H1 (cell line): ENCODE data around the gene ZNRF2. TPM values are rescaled to one million over a fixed set of nuclear protein-coding genes. Genes with fewer than 3 reads are reported as not detected.

Source experiments
- CTCF ChIA-PET: fragments of 300-600 bp; sonication (Branson Sonifier 250); formaldehyde crosslinking; loops from one replicate; lab custom pipeline; 2021; ENCODE audit not compliant: partially characterized antibody; lab: Charles Lee
- POLR2A ChIA-PET: fragments of 300-600 bp; sonication (Branson Sonifier 250); formaldehyde crosslinking; loops from one replicate; lab custom pipeline; 2021; ENCODE audit warnings: inconsistent platforms; ENCODE audit not compliant: partially characterized antibody; lab: Charles Lee
- DNase-seq, 2 experiments: peaks; one replicate each; pipeline versions ENCODE4 v3.0.0 to v3.0.0-alpha.2; 2010 to 2022; ENCODE audit warnings: low spot score in 2 of 2, low read depth in 1 of 2, mixed read lengths in 1 of 2
- FAIRE-seq: peaks from 2 replicates; lab custom pipeline; 2011; peaks lifted over from hg19 to GRCh38; lab: Jason Lieb, UNC
- H2AFZ ChIP-seq: 2 replicates; pipeline ENCODE4 v1.8.1; 2012; ENCODE audit warnings: low read length, inconsistent platforms
- H2AK5ac ChIP-seq: 2 replicates; pipeline ENCODE4 v1.6.1; 2013; ENCODE audit warnings: low read depth, low read length
- H2BK120ac ChIP-seq: replicated peaks from 2 replicates; pipeline ENCODE3; 2013; ENCODE audit warnings: low read depth, low read length, inconsistent platforms
- H2BK12ac ChIP-seq: 2 replicates; pipeline ENCODE4 v1.6.1; 2013; ENCODE audit warnings: low read depth, low read length
- H2BK15ac ChIP-seq: 2 replicates; pipeline ENCODE4 v1.6.1; 2013; ENCODE audit warnings: low read length
- H2BK20ac ChIP-seq: 2 replicates; pipeline ENCODE4 v1.6.1; 2013; ENCODE audit warnings: low read length
- H2BK5ac ChIP-seq: 2 replicates; pipeline ENCODE4 v1.6.1; 2013; ENCODE audit warnings: low read depth, low read length
- H3K14ac ChIP-seq: 2 replicates; pipeline ENCODE4 v1.6.1; 2013; ENCODE audit warnings: inconsistent platforms; ENCODE audit not compliant: insufficient read length
- H3K18ac ChIP-seq: 2 replicates; pipeline ENCODE4 v1.6.1; 2013; ENCODE audit warnings: low read length; ENCODE audit errors: extremely low read depth
- H3K23ac ChIP-seq: 2 replicates; pipeline ENCODE4 v1.6.1; 2013; ENCODE audit warnings: inconsistent platforms; ENCODE audit not compliant: insufficient read length
- H3K23me2 ChIP-seq: 2 replicates; pipeline ENCODE4 v1.6.1; 2013; ENCODE audit warnings: low read depth, low read length
- H3K27ac ChIP-seq: 2 replicates; pipeline ENCODE4 v1.6.1; 2011; ENCODE audit warnings: low read depth, low read length, inconsistent platforms
- H3K27me3 ChIP-seq, 4 experiments: replicated peaks in 1 of 4; 1 replicate in 1 of 4; 2 replicates in 3 of 4; pipeline versions ENCODE4 v1.6.1 to v1.8.1; 2011 to 2013; ENCODE audit warnings: low read length in 3 of 4, mild to moderate bottlenecking in 3 of 4, inconsistent platforms in 2 of 4, mixed read lengths in 2 of 4, moderate library complexity in 1 of 4; ENCODE audit not compliant: control insufficient read depth in 3 of 4, insufficient read depth in 3 of 4; ENCODE audit errors: extremely low read depth in 1 of 4
- H3K36me3 ChIP-seq, 4 experiments: 2 replicates each; pipeline versions ENCODE4 v1.6.1 to v1.8.1; 2011 to 2013; ENCODE audit warnings: mild to moderate bottlenecking in 4 of 4, low read length in 3 of 4, moderate library complexity in 2 of 4, control low read depth in 1 of 4, inconsistent platforms in 1 of 4; ENCODE audit not compliant: insufficient read depth in 4 of 4, control insufficient read depth in 2 of 4
- H3K4ac ChIP-seq: replicated peaks from 2 replicates; pipeline ENCODE3; 2013; ENCODE audit warnings: low read length, low read depth, mixed read lengths, inconsistent platforms; ENCODE audit not compliant: insufficient read length
- H3K4me1 ChIP-seq, 4 experiments: replicated peaks in 1 of 4; 1 replicate in 1 of 4; 2 replicates in 3 of 4; pipeline versions ENCODE4 v1.6.1 to v1.8.1; 2011 to 2013; ENCODE audit warnings: low read length in 3 of 4, inconsistent platforms in 2 of 4, mixed read lengths in 1 of 4; ENCODE audit not compliant: insufficient read depth in 4 of 4, control insufficient read depth in 3 of 4
- H3K4me2 ChIP-seq, 2 experiments: 2 replicates each; pipeline versions ENCODE4 v1.6.1 to v1.8.1; 2011 to 2013; ENCODE audit warnings: low read depth in 2 of 2, low read length in 2 of 2, control low read depth in 1 of 2, inconsistent platforms in 1 of 2, mild to moderate bottlenecking in 1 of 2; ENCODE audit not compliant: insufficient read depth in 1 of 2
- H3K4me3 ChIP-seq, 4 experiments: fragments of 200-600, 300-600 bp in 1 of 4; sonication (generic), shearing (Covaris generic), sonication (Bioruptor Twin) in 1 of 4; 2 replicates each; pipeline versions ENCODE4 v1.5.1 to v1.8.1; 2011 to 2016; ENCODE audit warnings: low read length in 4 of 4, low read depth in 3 of 4, control low read depth in 2 of 4, inconsistent platforms in 2 of 4, mild to moderate bottlenecking in 2 of 4, mixed read lengths in 1 of 4, moderate library complexity in 1 of 4; ENCODE audit not compliant: insufficient read depth in 2 of 4; ENCODE audit errors: extremely low read depth in 1 of 4
- H3K56ac ChIP-seq: replicated peaks from 2 replicates; pipeline ENCODE3; 2013; ENCODE audit warnings: low read depth, mild to moderate bottlenecking, mixed read lengths, low read length, inconsistent platforms; ENCODE audit not compliant: insufficient read length
- H3K79me1 ChIP-seq: 2 replicates; pipeline ENCODE4 v1.6.1; 2013; ENCODE audit warnings: low read depth, low read length, control low read depth
- H3K79me2 ChIP-seq, 2 experiments: 2 replicates each; pipeline versions ENCODE4 v1.6.1 to v1.8.1; 2012 to 2013; ENCODE audit warnings: low read length in 2 of 2, mild to moderate bottlenecking in 2 of 2, inconsistent platforms in 1 of 2; ENCODE audit not compliant: insufficient read depth in 2 of 2, control insufficient read depth in 1 of 2
- H3K9ac ChIP-seq, 4 experiments: replicated peaks in 1 of 4; 1 replicate in 1 of 4; 2 replicates in 3 of 4; pipeline versions ENCODE4 v1.6.1 to v1.8.1; 2011 to 2013; ENCODE audit warnings: low read depth in 3 of 4, low read length in 3 of 4, control low read depth in 2 of 4, mild to moderate bottlenecking in 2 of 4, moderate library complexity in 2 of 4, inconsistent platforms in 1 of 4; ENCODE audit errors: extremely low read depth in 1 of 4
- H3K9me3 ChIP-seq, 2 experiments: 2 replicates each; pipeline versions ENCODE4 v1.6.1 to v1.8.1; 2012 to 2013; ENCODE audit warnings: mild to moderate bottlenecking in 2 of 2, moderate library complexity in 2 of 2, control low read depth in 1 of 2, inconsistent platforms in 1 of 2, low read depth in 1 of 2, low read length in 1 of 2, mixed read lengths in 1 of 2; ENCODE audit not compliant: insufficient read depth in 2 of 2
- H4K20me1 ChIP-seq, 2 experiments: replicated peaks in 1 of 2; 2 replicates each; pipeline versions ENCODE3 to v1.8.1; 2011 to 2013; ENCODE audit warnings: inconsistent platforms in 2 of 2, low read length in 2 of 2, mild to moderate bottlenecking in 1 of 2; ENCODE audit not compliant: insufficient read depth in 2 of 2, control insufficient read depth in 1 of 2
- H4K5ac ChIP-seq: 2 replicates; pipeline ENCODE4 v1.6.1; 2013; ENCODE audit warnings: low read length, low read depth, mixed read lengths, inconsistent platforms; ENCODE audit not compliant: insufficient read length
- H4K8ac ChIP-seq: 2 replicates; pipeline ENCODE4 v1.8.0; 2013; ENCODE audit warnings: mild to moderate bottlenecking, moderate library complexity, low read length, inconsistent platforms; ENCODE audit not compliant: insufficient read depth; ENCODE audit errors: extremely low read depth
- H4K91ac ChIP-seq: replicated peaks from 2 replicates; pipeline ENCODE3; 2013; ENCODE audit warnings: low read length, mixed read lengths, inconsistent platforms; ENCODE audit not compliant: insufficient read length
- ASH2L ChIP-seq: fragments of 200-600, 300-600 bp; sonication (generic); IDR thresholded peaks from one replicate; pipeline ENCODE4 v1.7.1; 2017; ENCODE audit warnings: low read length
- CREB1 ChIP-seq: IDR thresholded peaks from 2 replicates; pipeline ENCODE4 v1.6.1; 2012; ENCODE audit warnings: inconsistent platforms
- CTBP2 ChIP-seq: IDR thresholded peaks from 2 replicates; pipeline ENCODE4 v1.7.0; 2011; ENCODE audit warnings: borderline replicate concordance, mild to moderate bottlenecking, moderate library complexity, mixed read lengths, low read length; ENCODE audit not compliant: insufficient read depth, insufficient read length
- EP300 ChIP-seq, 2 experiments: IDR thresholded peaks; 1 replicate in 1 of 2; 2 replicates in 1 of 2; pipeline ENCODE4 v1.6.1; 2011 to 2012; ENCODE audit warnings: low read depth in 2 of 2, low read length in 2 of 2, mild to moderate bottlenecking in 2 of 2, borderline replicate concordance in 1 of 2, inconsistent platforms in 1 of 2, moderate library complexity in 1 of 2
- FOSL1 ChIP-seq: IDR thresholded peaks from 2 replicates; pipeline ENCODE4 v1.6.1; 2011; ENCODE audit warnings: mild to moderate bottlenecking, low read depth, low read length, moderate library complexity; ENCODE audit not compliant: insufficient read depth
- JUND ChIP-seq: IDR thresholded peaks from 2 replicates; pipeline ENCODE4 v1.6.1; 2011; ENCODE audit warnings: mild to moderate bottlenecking, improper control_type of control experiment, low read length
- POLR2AphosphoS5 ChIP-seq: IDR thresholded peaks from 2 replicates; pipeline ENCODE4 v1.6.1; 2011; ENCODE audit warnings: low read depth, low read length
- RXRA ChIP-seq: IDR thresholded peaks from 2 replicates; pipeline ENCODE4 v1.6.1; 2011; ENCODE audit warnings: low read depth, mild to moderate bottlenecking, low read length, moderate library complexity; ENCODE audit not compliant: insufficient read depth
- SAP30 ChIP-seq: fragments of 300-600 bp; sonication (generic); IDR thresholded peaks from 2 replicates; pipeline ENCODE4 v1.7.1; 2012; ENCODE audit warnings: low read length, moderate library complexity, mild to moderate bottlenecking, inconsistent platforms; ENCODE audit not compliant: insufficient read depth, insufficient replicate concordance
- SIRT6 ChIP-seq: IDR thresholded peaks from one replicate; pipeline ENCODE4 v1.7.1; 2012; ENCODE audit warnings: low read length, inconsistent platforms
- SP1 ChIP-seq: IDR thresholded peaks from 2 replicates; pipeline ENCODE4 v1.6.1; 2011; ENCODE audit warnings: low read depth, low read length
- SRF ChIP-seq: IDR thresholded peaks from 2 replicates; pipeline ENCODE4 v1.6.1; 2011; ENCODE audit warnings: mild to moderate bottlenecking, low read depth, low read length, moderate library complexity
- TEAD4 ChIP-seq: IDR thresholded peaks from 2 replicates; pipeline ENCODE4 v1.6.1; 2012; ENCODE audit warnings: low read depth, low read length, inconsistent platforms, mixed read lengths
- WGBS, 2 experiments: shearing (Covaris generic) in 1 of 2; methylation state at CpG; one replicate each; pipeline versions ENCODE4 v1.1.6 to v1.1.7; 2013 to 2015; ENCODE audit warnings: low lambda C conversion rate in 2 of 2, mixed read lengths in 2 of 2, inconsistent platforms in 1 of 2, low coverage in 1 of 2, missing lambda C conversion rate in 1 of 2; ENCODE audit not compliant: insufficient replicate concordance in 2 of 2, insufficient coverage in 1 of 2, insufficient read length in 1 of 2; ENCODE audit errors: extremely low coverage in 1 of 2, missing lambda C conversion rate in 1 of 2; 5-methylcytosine and 5-hydroxymethylcytosine counted together
- polyA plus RNA-seq, 7 experiments: library from polyadenylated mRNA; depleted of rRNA in 3 of 7; stranded (reverse) in 5 of 7; unstranded in 2 of 7; fragments of >200 nt in 5 of 7; fragments of 200-250 nt in 2 of 7; gene quantifications; 1 replicate in 5 of 7; 2 replicates in 1 of 7; 4 replicates in 1 of 7; pipeline versions ENCODE4 v1.2.1 to v1.2.3, GENCODE V29; 2011 to 2013; ENCODE audit warnings: missing spikeins in 2 of 7, mixed read lengths in 2 of 7
- total RNA-seq: library from RNA; stranded (reverse); fragmentation: NEBNext Ultra II Directional; extraction: Animal tissue kit (Norgen Biotek cat#: 25700); gene quantifications from 2 replicates; pipeline ENCODE4 v1.2.1, GENCODE V29; 2021

ZNRF2 gene
- total and polyA plus RNA-seq, 2 of the 8 experiments (the other 6 are each of a cell fraction or from before 2014, with no cell fraction given), result 2.9 to 16.2 TPM

GRCh38 chr7:30379131-30379530, 94.7 kb downstream of the ZNRF2 start (continued):
- TF ChIP-seq FOSL1, result no peak

GRCh38 chr7:30379741-30380140, 95.3 kb downstream of the ZNRF2 start:
- Histone ChIP-seq H3K4me3 (no peak overlapping the region), H3K23ac (no peak overlapping the region)

More at GRCh38 chr7:30379741-30380140, 95.3 kb downstream of the ZNRF2 start:
- H3K23me2 ChIP-seq, result no peaks in the 10 kb centered on the region
- H3K14ac ChIP-seq, result no peak overlapping the region
- no peak overlapping the region for H2BK12ac ChIP-seq
- H2BK120ac ChIP-seq, result no peak overlapping the region
- no peak overlapping the region for H3K27ac ChIP-seq
- no peak overlapping the region for H2BK20ac ChIP-seq
- FAIRE-seq (no peak), DNase-seq (no peak)
- no peak overlapping the region for H4K5ac ChIP-seq
- CTCF ChIA-PET, result no interaction called here
- H3K4me2 ChIP-seq, result no peak overlapping the region
- H3K36me3 ChIP-seq, result no peaks in the 10 kb centered on the region
- H3K9ac ChIP-seq, result no peak overlapping the region
- H3K18ac ChIP-seq, result no peak overlapping the region
- no peak overlapping the region for H4K91ac ChIP-seq
- no peak overlapping the region for H2BK5ac ChIP-seq
- no peaks in the 10 kb centered on the region for H4K20me1 ChIP-seq
- no peak overlapping the region for H3K4ac ChIP-seq
- H3K79me1 ChIP-seq, result no peaks in the 10 kb centered on the region
- H4K8ac ChIP-seq, result no peak overlapping the region
- TF ChIP-seq CREB1 (no peak), SP1 (no peak), ASH2L (no peak), CTBP2 (no peak), JUND (no peak), POLR2AphosphoS5 (no peak), TEAD4 (no peak), SAP30 (no peak), EP300 (IDR thresholded peaks at IDR 0.05; ENCODE audit: borderline replicate concordance in 1 of 2, low read depth in 2 of 2, low read length in 2 of 2) (no peak), SIRT6 (no peak), SRF (no peak), RXRA (no peak)
- TF ChIP-seq, all 59 proteins: peak for 0
- no peaks in the 10 kb centered on the region for H3K9me3 ChIP-seq
- WGBS, 2 experiments, result 88% methylated on average over 4 of the region's 4 CpGs; no CpG with 5 or more reads in 1 of the 2 experiments
- H3K27me3 ChIP-seq, result no peaks in the 10 kb centered on the region
- H2AFZ ChIP-seq, result no peak overlapping the region
- no peaks in the 10 kb centered on the region for H3K4me1 ChIP-seq
- no peak overlapping the region for H2BK15ac ChIP-seq
- no peaks in the 10 kb centered on the region for H3K79me2 ChIP-seq
- H3K56ac ChIP-seq, result no peak overlapping the region
- no peak overlapping the region for H2AK5ac ChIP-seq
- POLR2A ChIA-PET, result no interaction called here
